Measurements from ENCODE around the gene ADAM33. TPM values are rescaled to one million over a fixed set of nuclear protein-coding genes. Genes with fewer than 3 reads are reported as not detected.

Gene ADAM33
- total and polyA plus RNA-seq, 2 of the 8 experiments (the other 6 are each of a cell fraction or from before 2014, with no cell fraction given), result 4.2 to 6.0 TPM

DNA sequence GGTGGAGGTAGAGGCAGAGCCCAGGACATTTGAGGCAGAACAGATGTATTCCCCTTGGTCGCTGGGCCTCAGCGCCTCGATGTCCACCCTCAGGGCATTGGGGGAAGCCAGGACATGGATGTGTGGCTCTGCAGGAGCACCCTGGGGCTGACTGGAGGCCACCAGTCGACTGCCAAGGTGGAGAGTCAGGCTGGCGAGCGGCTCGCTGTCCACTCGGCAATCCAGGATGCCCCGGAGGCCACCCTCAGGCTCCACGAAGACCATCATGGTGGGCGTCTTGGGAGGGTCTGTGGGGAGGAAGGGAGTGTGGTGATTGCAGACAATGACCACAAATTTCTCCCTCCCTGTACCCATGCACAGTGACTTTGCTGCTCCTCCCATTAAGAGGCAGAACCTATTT is 8.2 kb upstream of the ADAM33 start:
- Histone ChIP-seq H3K4ac (replicated peaks; ENCODE audit: insufficient read length, low read depth, low read length) (no peak overlapping the region), H4K5ac (ENCODE audit: insufficient read length, low read depth, low read length) (no peak overlapping the region), H3K56ac (replicated peaks; ENCODE audit: insufficient read length, low read depth, low read length) (no peak overlapping the region), H3K36me3 (ENCODE audit: control insufficient read depth in 2 of 4, insufficient read depth in 4 of 4, low read length in 3 of 4) (no peaks in the 10 kb centered on the region), H2BK12ac (ENCODE audit: low read depth, low read length) (no peak overlapping the region), H2AK5ac (ENCODE audit: low read depth, low read length) (no peak overlapping the region), H3K79me2 (ENCODE audit: control insufficient read depth in 1 of 2, insufficient read depth in 2 of 2, low read length in 2 of 2) (no peaks in the 10 kb centered on the region), H3K18ac (ENCODE audit: extremely low read depth, low read length) (no peak overlapping the region), H2BK20ac (ENCODE audit: low read length) (no peak overlapping the region), H3K79me1 (ENCODE audit: low read depth, low read length) (no peaks in the 10 kb centered on the region), H3K23me2 (ENCODE audit: low read depth, low read length) (no peaks in the 10 kb centered on the region), H2BK120ac (replicated peaks; ENCODE audit: low read depth, low read length) (no peak overlapping the region), H3K4me1 (replicated peaks in 1 of 4; ENCODE audit: control insufficient read depth in 3 of 4, insufficient read depth in 4 of 4, low read length in 3 of 4) (peaks cover 0 to 4% (median 1%) of the 10 kb centered on the region in 4 experiments; a peak in 4 of 7 replicates), H3K9ac (replicated peaks in 1 of 4; ENCODE audit: extremely low read depth in 1 of 4, low read depth in 3 of 4, low read length in 3 of 4) (no peak overlapping the region), H3K4me3 (ENCODE audit: extremely low read depth in 1 of 4, insufficient read depth in 2 of 4, low read depth in 3 of 4, low read length in 4 of 4) (no peak overlapping the region), H4K8ac (ENCODE audit: extremely low read depth, insufficient read depth, low read length) (no peak overlapping the region; the same call in 1 of the 2 replicates), H3K14ac (ENCODE audit: insufficient read length) (no peak overlapping the region), H3K27ac (ENCODE audit: low read depth, low read length) (no peak overlapping the region), H3K9me3 (ENCODE audit: insufficient read depth in 2 of 2, low read depth in 1 of 2, low read length in 1 of 2) (no peaks in the 10 kb centered on the region), H2BK15ac (ENCODE audit: low read length) (no peak overlapping the region), H3K4me2 (ENCODE audit: insufficient read depth in 1 of 2, low read depth in 2 of 2, low read length in 2 of 2) (no peak overlapping the region), H3K23ac (ENCODE audit: insufficient read length) (no peak overlapping the region), H4K20me1 (replicated peaks in 1 of 2; ENCODE audit: control insufficient read depth in 1 of 2, insufficient read depth in 2 of 2, low read length in 2 of 2) (no peaks in the 10 kb centered on the region), H2AFZ (ENCODE audit: low read length) (no peak overlapping the region), H4K91ac (replicated peaks; ENCODE audit: insufficient read length, low read length) (no peak overlapping the region), H2BK5ac (ENCODE audit: low read depth, low read length) (no peak overlapping the region), H3K27me3 (replicated peaks in 1 of 4; ENCODE audit: control insufficient read depth in 3 of 4, extremely low read depth in 1 of 4, insufficient read depth in 3 of 4, low read length in 3 of 4) (peaks cover 0 to 9% (median 0%) of the 10 kb centered on the region in 4 experiments; a peak in 2 of 7 replicates)
- FAIRE-seq, result no peak
- CTCF ChIA-PET (ENCODE audit: partially characterized antibody), result interaction anchor here (1.1 to 45.1 kb wide), 4 partner anchors 3 to 67 kb away, joined by 3 to 1432 read pairs (median 718); partner anchors contain the start of genes ADAM33 and SIGLEC1
- no peak for TF ChIP-seq SP4 (IDR thresholded peaks at IDR 0.05; ENCODE audit: low read length)
- no peak for TF ChIP-seq EGR1 (IDR thresholded peaks at IDR 0.05; ENCODE audit: borderline replicate concordance, low read depth, low read length)
- TF ChIP-seq NANOG (IDR thresholded peaks at IDR 0.05; ENCODE audit: insufficient read depth, low read depth, low read length, poor library complexity, severe bottlenecking), result no peak
- TF ChIP-seq SUZ12 (IDR thresholded peaks at IDR 0.05; ENCODE audit: low read length), result no peak
- no peak for TF ChIP-seq RXRA (IDR thresholded peaks at IDR 0.05; ENCODE audit: insufficient read depth, low read depth, low read length)
- TF ChIP-seq KDM5A (IDR thresholded peaks at IDR 0.05; ENCODE audit: low read length), result no peak
- POLR2A ChIA-PET (ENCODE audit: partially characterized antibody), result no interaction called here
- WGBS, 2 experiments (ENCODE audit: extremely low coverage in 1 of 2, insufficient coverage in 1 of 2, insufficient read length in 1 of 2, insufficient replicate concordance in 2 of 2, low coverage in 1 of 2, low lambda C conversion rate in 2 of 2, missing lambda C conversion rate in 1 of 2), result 92% methylated on average over 11 of the region's 11 CpGs; no CpG with 5 or more reads in 1 of the 2 experiments
- no peak for DNase-seq (ENCODE audit: low read depth in 1 of 2, low spot score in 2 of 2)

Data from H1 (cell line).